HCT116 (cell line): ENCODE data around the gene TJAP1. TPM values are rescaled to one million over a fixed set of nuclear protein-coding genes. Genes with fewer than 3 reads are reported as not detected.

ENCODE experiments used
- ATAC-seq: fragments of 200-7000 bp; cut with Tn5 transposase; 2 replicates; pipeline ENCODE4 v1.9.1; 2020; ENCODE audit warnings: mild to moderate bottlenecking, moderate library complexity
- BruUV-seq: library from RNA; stranded (reverse); fragments of 400-500 nt; replicated peaks from 2 replicates; lab custom pipeline; 2021; lab: Mats Ljungman, UMichigan
- CTCF ChIA-PET: fragments of 300-600 bp; sonication (Branson Sonifier 250); formaldehyde crosslinking; loops from one replicate; lab custom pipeline; 2021; ENCODE audit warnings: antibody characterized with exemption; lab: Charles Lee
- POLR2A ChIA-PET: fragments of 300-600, 350-600 bp; sonication (Branson Sonifier 250); formaldehyde crosslinking; loops from one replicate; lab custom pipeline; 2021; ENCODE audit warnings: antibody characterized with exemption; lab: Charles Lee
- RAD21 ChIA-PET, 2 experiments: fragments of 300-600 bp; sonication (Branson Sonifier 250); formaldehyde crosslinking; loops; one replicate each; lab custom pipeline; 2023; ENCODE audit warnings: low total read pairs in 2 of 2; ENCODE audit not compliant: uncharacterized antibody in 2 of 2, unreplicated experiment in 2 of 2, low non-redundant PET in 1 of 2; lab: Charles Lee
- DNase-seq: peaks from one replicate; pipeline ENCODE4 v3.0.0-alpha.2; 2010; ENCODE audit warnings: low read depth, low spot score
- H2AFZ ChIP-seq: fragments of 200-600 bp; shearing (Covaris generic), sonication (generic); 2 replicates; pipeline ENCODE4 v1.6.1; 2017; ENCODE audit warnings: low read depth, mixed run types, mixed read lengths, antibody characterized with exemption, low read length; ENCODE audit not compliant: poor library complexity, severe bottlenecking
- H3K27ac ChIP-seq: 2 replicates; pipeline ENCODE4 v1.5.1; 2012; ENCODE audit warnings: low read depth, low read length
- H3K27me3 ChIP-seq: fragments of 200-600 bp; sonication (generic); 2 replicates; pipeline ENCODE4 v1.6.1; 2016; ENCODE audit warnings: mixed run types, low read length, mixed read lengths; ENCODE audit not compliant: insufficient read depth
- H3K36me3 ChIP-seq, 2 experiments: fragments of 200-500 bp in 1 of 2; fragments of 200-600 bp in 1 of 2; sonication (Bioruptor generic) in 1 of 2; sonication (generic) in 1 of 2; 2 replicates each; pipeline versions ENCODE4 v1.5.1 to v1.6.1; 2014 to 2016; ENCODE audit warnings: low read length in 2 of 2, inconsistent platforms in 1 of 2, mixed read lengths in 1 of 2, mixed run types in 1 of 2; ENCODE audit not compliant: insufficient read depth in 2 of 2, control insufficient read depth in 1 of 2
- H3K4me1 ChIP-seq, 2 experiments: fragments of 200-600 bp in 1 of 2; sonication (generic) in 1 of 2; 2 replicates each; pipeline versions ENCODE4 v1.5.1 to v1.6.1; 2012 to 2017; ENCODE audit warnings: low read length in 2 of 2, inconsistent platforms in 1 of 2, mild to moderate bottlenecking in 1 of 2, mixed read lengths in 1 of 2, mixed run types in 1 of 2, moderate library complexity in 1 of 2; ENCODE audit not compliant: insufficient read depth in 2 of 2, control insufficient read depth in 1 of 2
- H3K4me2 ChIP-seq: fragments of 200-600 bp; sonication (generic); 2 replicates; pipeline ENCODE4 v1.6.1; 2017; ENCODE audit warnings: mixed run types, low read length, mixed read lengths
- H3K4me3 ChIP-seq, 2 experiments: fragments of 200-600 bp in 1 of 2; sonication (generic) in 1 of 2; replicated peaks in 1 of 2; 2 replicates each; pipeline ENCODE4 v1.5.1; 2011 to 2016; ENCODE audit warnings: low read length in 2 of 2, control low read depth in 1 of 2, low read depth in 1 of 2, mild to moderate bottlenecking in 1 of 2, mixed read lengths in 1 of 2, mixed run types in 1 of 2
- H3K79me2 ChIP-seq: fragments of 200-600 bp; sonication (generic); 2 replicates; pipeline ENCODE4 v1.6.1; 2017; ENCODE audit warnings: mild to moderate bottlenecking, mixed run types, low read length, moderate library complexity, mixed read lengths; ENCODE audit not compliant: insufficient read depth
- H3K9ac ChIP-seq: fragments of 200-600 bp; sonication (generic); 2 replicates; pipeline ENCODE4 v1.6.1; 2016; ENCODE audit warnings: low read length, mixed read lengths
- H3K9me2 ChIP-seq: fragments of 200-600 bp; sonication (generic), shearing (Covaris generic); 2 replicates; pipeline ENCODE4 v1.6.1; 2017; ENCODE audit warnings: mixed run types, mild to moderate bottlenecking, moderate library complexity; ENCODE audit not compliant: insufficient read depth
- H3K9me3 ChIP-seq, 2 experiments: fragments of 200-500 bp in 1 of 2; fragments of 200-600 bp in 1 of 2; sonication (Bioruptor generic) in 1 of 2; sonication (generic) in 1 of 2; 2 replicates each; pipeline ENCODE4 v1.6.1; 2014 to 2017; ENCODE audit warnings: low read length in 2 of 2, mixed read lengths in 2 of 2, inconsistent platforms in 1 of 2, low read depth in 1 of 2, mild to moderate bottlenecking in 1 of 2, mixed run types in 1 of 2, moderate library complexity in 1 of 2; ENCODE audit not compliant: control insufficient read depth in 1 of 2, insufficient read depth in 1 of 2
- H4K20me1 ChIP-seq: fragments of 200-600 bp; sonication (generic), shearing (Covaris generic); 2 replicates; pipeline ENCODE4 v1.6.1; 2017; ENCODE audit warnings: mixed run types, mild to moderate bottlenecking, moderate library complexity; ENCODE audit not compliant: insufficient read depth
- CBX3 ChIP-seq: IDR thresholded peaks from 2 replicates; pipeline ENCODE4 v1.6.1; 2012; ENCODE audit warnings: low read depth
- CEBPB ChIP-seq: IDR thresholded peaks from 2 replicates; pipeline ENCODE4 v1.6.1; 2012; ENCODE audit warnings: low read depth
- EGR1 ChIP-seq: IDR thresholded peaks from 2 replicates; pipeline ENCODE4 v1.6.1; 2012; ENCODE audit warnings: low read depth
- FOSL1 ChIP-seq: IDR thresholded peaks from 2 replicates; pipeline ENCODE4 v1.6.1; 2012; ENCODE audit warnings: low read depth
- POLR2A ChIP-seq: IDR thresholded peaks from 2 replicates; pipeline ENCODE4 v1.7.0; 2011; ENCODE audit warnings: borderline replicate concordance; ENCODE audit not compliant: insufficient read depth, insufficient read length; ENCODE audit errors: extremely low read depth
- POLR2AphosphoS5 ChIP-seq: IDR thresholded peaks from 2 replicates; pipeline ENCODE4 v1.6.1; 2011; ENCODE audit warnings: mild to moderate bottlenecking, low read depth, low read length, moderate library complexity
- RAD21 ChIP-seq: IDR thresholded peaks from 2 replicates; pipeline ENCODE4 v1.6.1; 2012; ENCODE audit warnings: low read depth, mild to moderate bottlenecking
- SIN3A ChIP-seq: IDR thresholded peaks from 2 replicates; pipeline ENCODE4 v1.6.1; 2012; ENCODE audit warnings: low read depth
- YY1 ChIP-seq: IDR thresholded peaks from 2 replicates; pipeline ENCODE4 v1.6.1; 2011; ENCODE audit warnings: low read length, low read depth, moderate library complexity, mild to moderate bottlenecking; ENCODE audit not compliant: insufficient replicate concordance; ENCODE audit errors: extremely low read depth
- ZNF274 ChIP-seq: fragments of 200-500 bp; sonication (Bioruptor generic); IDR thresholded peaks from 2 replicates; pipeline ENCODE4 v1.6.1; 2014; ENCODE audit warnings: mild to moderate bottlenecking, low read depth, low read length, inconsistent platforms
- intact Hi-C: fragments of 100-400 bp; cut with micrococcal nuclease; formaldehyde crosslinking; loops from 2 replicates; pipeline ENCODE4 v1.10.0; 2022
- total RNA-seq: library from RNA; stranded (reverse); gene quantifications from one replicate; pipeline ENCODE4 v1.2.1, GENCODE V29; 2021; ENCODE audit not compliant: unreplicated experiment
- TF ChIP-seq, protein P1 (sequence below), 3 experiments: fragments of 200-600 bp in 1 of 3; sonication (generic) in 1 of 3; IDR thresholded peaks in 2 of 3; conservative IDR thresholded peaks in 1 of 3; 2 replicates each; pipeline ENCODE4 v1.5.1; 2012 to 2017; ENCODE audit warnings: low read depth in 2 of 3, low read length in 2 of 3, antibody characterized with exemption in 1 of 3, borderline replicate concordance in 1 of 3, control low read depth in 1 of 3, mild to moderate bottlenecking in 1 of 3, mixed read lengths in 1 of 3, mixed run types in 1 of 3, moderate library complexity in 1 of 3; ENCODE audit not compliant: insufficient read depth in 1 of 3

Gene TJAP1
- total RNA-seq, 1 experiment from 2014 or later: 45.2 TPM

DNA sequence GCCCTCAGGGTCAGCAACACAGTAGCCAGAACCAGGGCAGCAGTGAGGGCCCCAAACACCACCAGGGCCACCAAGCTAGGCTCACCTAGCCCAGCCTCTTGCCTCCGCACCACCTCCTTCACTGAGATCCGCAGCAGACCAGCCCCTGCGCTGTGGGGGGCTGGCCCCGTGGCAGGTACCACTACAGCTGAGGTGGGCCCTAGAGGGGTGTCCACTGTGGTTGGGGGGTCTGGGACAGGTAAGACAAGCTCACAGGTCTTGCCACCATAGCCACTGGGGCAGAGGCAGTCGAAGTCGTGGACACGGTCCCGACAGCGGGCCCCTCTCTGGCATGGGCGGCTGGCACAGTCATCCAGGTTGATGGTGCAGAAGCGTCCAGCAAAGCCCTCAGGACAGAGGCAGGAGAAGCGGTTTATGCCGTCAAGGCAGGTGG lies 26.7 kb upstream of the TJAP1 start:
- POLR2A ChIA-PET: no interaction called here
- Histone ChIP-seq H3K9ac (no peak overlapping the region), H4K20me1 (no peaks in the 10 kb centered on the region), H3K27me3 (no peaks in the 10 kb centered on the region), H3K79me2 (no peaks in the 10 kb centered on the region), H3K9me2 (no peaks in the 10 kb centered on the region), H3K4me3 (no peak overlapping the region), H3K27ac (no peak overlapping the region), H3K9me3 (no peaks in the 10 kb centered on the region), H3K36me3 (peaks cover 0 to 3% of the 10 kb centered on the region in 2 experiments; a peak in 3 of 4 replicates), H3K4me1 (peaks cover under 1 to 11% of the 10 kb centered on the region in 2 experiments; a peak in 2 of 4 replicates), H3K4me2 (no peak overlapping the region), H2AFZ (no peak overlapping the region)
- intact Hi-C loops: no loop called here
- no peak for DNase-seq
- CTCF ChIA-PET: no interaction called here
- ATAC-seq: no peak
- RAD21 ChIA-PET: no interaction called here
- no TSS peak for BruUV-seq
- TF ChIP-seq EGR1: no peak
- TF ChIP-seq POLR2A: no peak
- no peak for TF ChIP-seq CBX3
- no peak for TF ChIP-seq SIN3A
- TF ChIP-seq YY1: no peak
- no peak for TF ChIP-seq CEBPB
- no peak for TF ChIP-seq RAD21
- TF ChIP-seq ZNF274: no peak
- TF ChIP-seq FOSL1: no peak
- TF ChIP-seq, protein P1, sequence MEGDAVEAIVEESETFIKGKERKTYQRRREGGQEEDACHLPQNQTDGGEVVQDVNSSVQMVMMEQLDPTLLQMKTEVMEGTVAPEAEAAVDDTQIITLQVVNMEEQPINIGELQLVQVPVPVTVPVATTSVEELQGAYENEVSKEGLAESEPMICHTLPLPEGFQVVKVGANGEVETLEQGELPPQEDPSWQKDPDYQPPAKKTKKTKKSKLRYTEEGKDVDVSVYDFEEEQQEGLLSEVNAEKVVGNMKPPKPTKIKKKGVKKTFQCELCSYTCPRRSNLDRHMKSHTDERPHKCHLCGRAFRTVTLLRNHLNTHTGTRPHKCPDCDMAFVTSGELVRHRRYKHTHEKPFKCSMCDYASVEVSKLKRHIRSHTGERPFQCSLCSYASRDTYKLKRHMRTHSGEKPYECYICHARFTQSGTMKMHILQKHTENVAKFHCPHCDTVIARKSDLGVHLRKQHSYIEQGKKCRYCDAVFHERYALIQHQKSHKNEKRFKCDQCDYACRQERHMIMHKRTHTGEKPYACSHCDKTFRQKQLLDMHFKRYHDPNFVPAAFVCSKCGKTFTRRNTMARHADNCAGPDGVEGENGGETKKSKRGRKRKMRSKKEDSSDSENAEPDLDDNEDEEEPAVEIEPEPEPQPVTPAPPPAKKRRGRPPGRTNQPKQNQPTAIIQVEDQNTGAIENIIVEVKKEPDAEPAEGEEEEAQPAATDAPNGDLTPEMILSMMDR (IDR thresholded peaks at IDR 0.05 in 2 of 3, conservative IDR thresholded peaks at IDR 0.05 in 1 of 3; ENCODE audit: borderline replicate concordance in 1 of 3, insufficient read depth in 1 of 3, low read depth in 2 of 3, low read length in 2 of 3): no peak
- TF ChIP-seq POLR2AphosphoS5: no peak
